ENCODE measurements around the gene PLA2G4C. TPM values are rescaled to one million over a fixed set of nuclear protein-coding genes. Genes with fewer than 3 reads are reported as not detected.
"Not testable (repeated sequence)": the region's sequence is repeated elsewhere in the genome, so short reads cannot be mapped to it uniquely, and the experiment has no call there.

The PLA2G4C gene
- polyA plus RNA-seq, 4 donors, result 4.0 to 5.6 (median 4.5) TPM

DNA sequence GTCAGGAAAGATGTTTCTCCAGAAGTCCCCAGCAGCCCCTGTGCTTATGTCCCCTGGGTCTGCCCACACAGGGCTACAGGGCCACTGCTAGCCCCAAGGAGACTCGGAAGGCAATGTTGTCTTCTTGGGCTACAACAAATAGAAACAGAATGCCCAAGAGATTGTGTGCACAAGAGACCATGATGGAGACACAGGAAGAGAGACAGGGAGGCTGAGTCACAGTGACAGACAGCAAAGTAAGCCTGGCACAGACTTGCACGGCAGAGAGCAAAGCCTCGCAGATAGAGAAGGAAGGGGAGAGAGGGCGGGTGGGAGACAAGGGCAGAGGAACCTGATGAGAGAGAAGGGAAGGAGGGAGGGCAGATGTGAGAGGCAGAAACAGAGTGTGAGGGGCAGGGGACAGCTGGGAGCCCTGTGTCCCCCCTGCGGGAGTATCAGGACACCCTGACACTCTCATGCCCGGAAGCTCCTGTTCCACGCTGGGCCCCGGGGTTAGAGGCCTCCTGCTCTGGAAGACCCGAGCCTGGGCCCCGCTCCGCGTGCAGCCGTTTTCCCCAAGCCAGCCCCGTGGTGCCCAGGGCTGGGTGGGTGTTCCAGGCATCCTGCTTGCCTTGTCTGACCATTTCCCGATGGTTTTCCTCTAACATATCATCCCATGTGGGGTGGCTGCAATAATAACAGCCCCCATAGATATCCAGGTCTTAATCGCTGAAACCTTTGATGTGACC is 2.7 kb upstream of the PLA2G4C start:
- no peak for DNase-seq (ENCODE audit: low read depth in 4 of 4, low spot score in 3 of 4)

DNA sequence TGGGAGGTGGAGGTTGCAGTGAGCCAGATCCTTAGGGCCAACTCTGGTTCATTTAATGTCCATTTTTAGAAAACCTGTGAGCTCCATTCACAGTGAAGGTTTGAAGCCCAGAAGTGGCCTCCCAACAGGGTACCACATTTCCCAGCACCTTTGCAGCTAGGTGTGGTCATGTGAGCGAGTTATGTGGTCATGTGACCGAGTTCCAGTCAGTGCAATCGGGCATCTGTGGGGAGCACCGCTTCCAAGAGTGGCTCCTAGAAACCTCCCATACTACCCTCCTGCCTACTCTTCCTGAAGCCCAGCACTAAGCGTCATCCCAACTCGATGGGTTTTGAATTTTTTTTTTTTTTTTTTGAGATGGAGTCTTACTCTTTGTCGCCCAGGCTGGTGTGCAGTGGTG is 663 bp upstream of the PLA2G4C start:
- no peak for DNase-seq (ENCODE audit: low read depth in 4 of 4, low spot score in 3 of 4)

GRCh38 chr19:48108997-48109782 is 1.4 kb downstream of the PLA2G4C start:
- no peak for DNase-seq (ENCODE audit: low read depth in 4 of 4, low spot score in 3 of 4)

GRCh38 chr19:48103922-48104321 is 6.7 kb downstream of the PLA2G4C start:
- DNase-seq (ENCODE audit: low read depth in 4 of 4, low spot score in 3 of 4), result no peak

- DNase-seq (ENCODE audit: low read depth in 4 of 4, low spot score in 3 of 4), result no peak
Measured at GRCh38 chr19:48102870-48103751, 7.5 kb downstream of the PLA2G4C start.

DNA sequence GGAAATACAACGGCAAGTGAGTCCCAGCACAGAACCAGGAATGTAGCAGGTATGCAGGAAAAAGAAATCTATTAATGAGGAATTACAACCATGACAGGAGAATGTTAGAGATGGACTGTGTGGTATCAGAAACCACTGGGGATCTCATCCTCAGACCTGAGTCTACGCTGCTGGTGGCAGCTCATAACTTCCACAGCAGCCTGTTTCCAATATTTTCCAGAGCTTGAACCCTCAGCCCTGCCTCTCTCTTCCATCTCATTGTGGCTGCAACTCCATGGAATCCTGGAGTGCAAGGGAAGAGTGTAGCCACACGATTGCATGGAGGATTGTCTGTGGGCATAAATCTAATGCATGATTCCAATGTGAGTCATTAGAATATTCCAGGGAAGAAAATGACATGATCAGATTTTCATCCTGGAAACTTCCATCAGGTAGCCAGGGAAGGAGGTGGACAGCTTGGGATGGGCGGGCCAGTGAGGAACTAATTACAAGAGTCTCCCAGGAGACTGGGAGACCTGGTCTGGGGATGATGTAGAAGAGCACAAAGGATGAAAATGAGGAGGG is 14.9 kb downstream of the PLA2G4C start:
- no peak for DNase-seq (ENCODE audit: low read depth in 4 of 4, low spot score in 3 of 4)

- no peak for DNase-seq (ENCODE audit: low read depth in 4 of 4, low spot score in 3 of 4)
Measured at GRCh38 chr19:48094855-48095203, 15.8 kb downstream of the PLA2G4C start.

DNA sequence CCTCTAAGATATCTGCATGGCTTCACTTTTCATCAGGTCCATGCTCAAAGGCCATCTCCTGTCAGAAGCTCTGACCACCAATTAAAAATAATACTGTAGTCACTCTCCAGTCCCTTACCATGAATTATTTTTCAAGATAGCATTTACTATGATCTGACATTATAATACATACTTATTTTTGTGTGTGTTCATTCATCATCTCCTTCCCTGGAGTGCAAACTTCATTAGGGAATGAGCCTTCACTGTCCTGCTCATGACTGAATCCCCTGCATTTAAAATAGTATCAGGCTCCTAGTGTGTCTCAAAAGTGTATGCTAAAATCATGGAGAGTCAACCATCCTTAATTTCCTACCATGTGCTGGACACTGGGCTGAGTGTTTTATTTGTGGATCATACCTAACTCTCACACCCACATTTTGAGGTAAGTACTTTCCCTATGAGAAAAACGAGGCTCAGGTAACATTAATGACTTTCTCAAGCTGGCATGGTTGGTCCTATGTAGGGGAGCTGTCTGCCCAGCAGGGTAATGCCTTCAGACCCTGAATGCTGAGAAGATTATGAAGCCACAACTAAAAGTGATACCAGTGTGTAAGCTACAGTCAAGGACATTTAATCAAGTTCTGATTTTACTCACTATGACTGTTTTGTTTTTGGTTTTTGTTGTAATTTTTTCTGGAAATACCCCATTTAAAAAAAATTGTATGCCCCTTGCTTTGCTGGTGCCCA is 16.3 kb downstream of the PLA2G4C start:
- no peak for DNase-seq (ENCODE audit: low read depth in 4 of 4, low spot score in 3 of 4)

DNA sequence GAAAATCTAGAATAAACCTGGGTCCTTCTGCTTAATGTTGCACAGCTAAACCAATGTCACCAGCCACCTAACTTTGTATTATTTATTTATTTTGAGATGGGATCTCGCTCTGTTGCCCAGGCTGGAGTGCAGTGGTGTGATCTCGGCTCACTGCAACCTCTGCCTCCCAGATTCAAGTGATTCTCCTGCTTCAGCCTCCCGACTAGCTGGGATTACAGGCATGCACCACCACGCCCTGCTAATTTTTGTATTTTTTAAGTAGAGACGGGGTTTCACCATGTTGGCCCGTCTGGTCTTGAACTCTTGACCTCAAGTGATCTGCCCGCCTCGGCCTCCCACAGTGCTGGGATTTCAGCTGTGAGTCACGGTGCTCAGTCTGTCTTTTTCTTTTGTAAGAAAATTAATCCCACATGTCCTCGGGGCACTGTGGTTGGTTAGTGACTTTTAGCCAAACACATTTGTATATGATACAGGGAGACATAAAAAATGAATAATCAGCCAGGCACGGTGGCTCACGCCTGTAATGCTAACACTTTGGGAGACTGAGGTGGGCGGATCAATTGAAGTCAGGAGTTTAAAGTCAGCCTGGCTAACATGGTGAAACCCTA is 19.4 kb downstream of the PLA2G4C start:
- DNase-seq (ENCODE audit: low read depth in 4 of 4, low spot score in 3 of 4), result not testable (repeated sequence)

- no peak for DNase-seq (ENCODE audit: low read depth in 4 of 4, low spot score in 3 of 4)
Measured at GRCh38 chr19:48090281-48090802, 20.3 kb downstream of the PLA2G4C start.

- DNase-seq (ENCODE audit: low read depth in 4 of 4, low spot score in 3 of 4), result not testable (repeated sequence)
Measured at GRCh38 chr19:48088991-48089390, 21.6 kb downstream of the PLA2G4C start.

GRCh38 chr19:48085904-48086864 is 24.4 kb downstream of the PLA2G4C start:
- DNase-seq (ENCODE audit: low read depth in 4 of 4, low spot score in 3 of 4), result no peak

GRCh38 chr19:48085076-48085475 is 25.5 kb downstream of the PLA2G4C start:
- no peak for DNase-seq (ENCODE audit: low read depth in 4 of 4, low spot score in 3 of 4)

GRCh38 chr19:48081106-48081505 is 29.5 kb downstream of the PLA2G4C start:
- no peak for DNase-seq (ENCODE audit: low read depth in 4 of 4, low spot score in 3 of 4)

GRCh38 chr19:48070177-48070769 is 40.3 kb downstream of the PLA2G4C start:
- DNase-seq (ENCODE audit: low read depth in 4 of 4, low spot score in 3 of 4), result not testable (repeated sequence)

DNA sequence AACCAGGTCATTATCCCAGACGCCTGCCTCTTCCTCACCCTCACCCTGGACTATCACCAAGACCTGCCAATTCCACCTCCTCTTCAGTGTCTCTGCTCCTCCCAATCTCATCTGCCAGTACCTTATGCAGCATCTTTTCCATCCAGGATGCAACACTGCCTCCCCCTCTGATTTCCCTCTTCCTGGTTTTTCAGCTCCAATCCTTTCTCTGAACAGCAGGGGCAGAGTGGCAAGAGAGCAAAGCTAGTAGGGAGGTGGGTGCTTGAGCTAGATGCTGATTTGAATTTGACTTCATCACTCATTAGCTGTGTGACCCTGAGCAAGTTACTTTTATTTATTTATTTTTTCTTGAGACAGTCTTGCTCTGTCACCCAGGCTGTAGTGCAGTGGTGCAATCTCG is 41.2 kb downstream of the PLA2G4C start:
- no peak for DNase-seq (ENCODE audit: low read depth in 4 of 4, low spot score in 3 of 4)

- no peak for DNase-seq (ENCODE audit: low read depth in 4 of 4, low spot score in 3 of 4)
Measured at GRCh38 chr19:48064509-48064908, 46.1 kb downstream of the PLA2G4C start.

All from left renal pelvis (tissue), 4 donors.